ENCODE results near the gene KIT. TPM values are rescaled to one million over a fixed set of nuclear protein-coding genes. Genes with fewer than 3 reads are reported as not detected.

KIT gene
- total RNA-seq, 1 experiment from 2014 or later = not detected

- H3K9me2 ChIP-seq (ENCODE audit: insufficient read depth) = no peaks in the 10 kb centered on the region
- no TSS peak for BruUV-seq (replicated peaks)
Observed at GRCh38 chr4:54743562-54743961, 85.8 kb downstream of the KIT start.

More at GRCh38 chr4:54743562-54743961, 85.8 kb downstream of the KIT start:
- no peaks in the 10 kb centered on the region for H3K4me1 ChIP-seq (ENCODE audit: control insufficient read depth in 1 of 2, insufficient read depth in 2 of 2, low read length in 2 of 2)
- intact Hi-C loops (cut with micrococcal nuclease) = no loop called here
- RAD21 ChIA-PET (ENCODE audit: low non-redundant PET in 1 of 2, low total read pairs in 2 of 2, uncharacterized antibody in 2 of 2, unreplicated experiment in 2 of 2) = no interaction called here
- H3K27ac ChIP-seq (ENCODE audit: low read depth, low read length) = no peak overlapping the region
- POLR2A ChIA-PET = no interaction called here
- no peak for TF ChIP-seq POLR2A (IDR thresholded peaks at IDR 0.05; ENCODE audit: borderline replicate concordance, extremely low read depth, insufficient read depth, insufficient read length)
- no peak for TF ChIP-seq JUND (IDR thresholded peaks at IDR 0.05)
- no peak for TF ChIP-seq FOSL1 (IDR thresholded peaks at IDR 0.05; ENCODE audit: low read depth)
- no peak for TF ChIP-seq YY1 (IDR thresholded peaks at IDR 0.05; ENCODE audit: extremely low read depth, insufficient replicate concordance, low read depth, low read length)
- no peak for TF ChIP-seq TCF7L2 (IDR thresholded peaks at IDR 0.05; ENCODE audit: borderline replicate concordance, extremely low read depth, insufficient read depth, insufficient read length)
- TF ChIP-seq EZH2phosphoT487 (IDR thresholded peaks at IDR 0.05; ENCODE audit: borderline replicate concordance) = no peak
- no peak for TF ChIP-seq REST (IDR thresholded peaks at IDR 0.05; ENCODE audit: low read depth)
- no peak for TF ChIP-seq SRF (IDR thresholded peaks at IDR 0.05; ENCODE audit: low read depth)
- no peak for TF ChIP-seq CBX3 (IDR thresholded peaks at IDR 0.05; ENCODE audit: low read depth)
- no peak for TF ChIP-seq CEBPB (IDR thresholded peaks at IDR 0.05; ENCODE audit: low read depth)
- no peak for TF ChIP-seq ATF3 (IDR thresholded peaks at IDR 0.05)
- TF ChIP-seq RAD21 (IDR thresholded peaks at IDR 0.05; ENCODE audit: low read depth) = no peak
- no peak for TF ChIP-seq ZFX (IDR thresholded peaks at IDR 0.05)
- TF ChIP-seq ZBTB33 (IDR thresholded peaks at IDR 0.05; ENCODE audit: extremely low read depth, insufficient replicate concordance, low read length) = no peak
- TF ChIP-seq SP1 (IDR thresholded peaks at IDR 0.05; ENCODE audit: low read depth) = no peak
- TF ChIP-seq MAX (IDR thresholded peaks at IDR 0.05) = no peak
- TF ChIP-seq EZH2 (IDR thresholded peaks at IDR 0.05) = no peak
- TF ChIP-seq ELF1 (IDR thresholded peaks at IDR 0.05; ENCODE audit: borderline replicate concordance, low read depth) = no peak
- TF ChIP-seq SIN3A (IDR thresholded peaks at IDR 0.05; ENCODE audit: low read depth) = no peak
- no peak for TF ChIP-seq CTCF (IDR thresholded peaks at IDR 0.05 in 2 of 3, conservative IDR thresholded peaks at IDR 0.05 in 1 of 3; ENCODE audit: borderline replicate concordance in 1 of 3, insufficient read depth in 1 of 3, low read depth in 2 of 3, low read length in 2 of 3)
- no peaks in the 10 kb centered on the region for H4K20me1 ChIP-seq (ENCODE audit: insufficient read depth)
- no peak overlapping the region for H3K4me3 ChIP-seq (replicated peaks in 1 of 2; ENCODE audit: low read depth in 1 of 2, low read length in 2 of 2)
- peaks cover 8% of the 10 kb centered on the region; the same call in 1 of the 2 replicates for H3K27me3 ChIP-seq (ENCODE audit: insufficient read depth, low read length)
- CTCF ChIA-PET = no interaction called here
- no peaks in the 10 kb centered on the region for H3K36me3 ChIP-seq (ENCODE audit: control insufficient read depth in 1 of 2, insufficient read depth in 2 of 2, low read length in 2 of 2)
- DNase-seq (ENCODE audit: low read depth, low spot score) = no peak
- H3K4me2 ChIP-seq (ENCODE audit: low read length) = no peak overlapping the region
- no peak for ATAC-seq
- H3K9me3 ChIP-seq (ENCODE audit: control insufficient read depth in 1 of 2, insufficient read depth in 1 of 2, low read depth in 1 of 2, low read length in 2 of 2) = no peaks in the 10 kb centered on the region
- no peaks in the 10 kb centered on the region for H3K79me2 ChIP-seq (ENCODE audit: insufficient read depth, low read length)
- H3K9ac ChIP-seq (ENCODE audit: low read length) = no peak overlapping the region
- H2AFZ ChIP-seq (ENCODE audit: low read depth, low read length, poor library complexity, severe bottlenecking) = no peak overlapping the region

Data from HCT116 (cell line).